ENCODE results near the gene UBE2H.

GRCh38 chr7:129853661-129854268, 99.0 kb downstream of the UBE2H start:
- TF ChIP-seq CTCF (IDR thresholded peaks at IDR 0.05) (no peak), EZH2 (IDR thresholded peaks at IDR 0.05; ENCODE audit: borderline replicate concordance, insufficient read depth, low read depth, low read length, poor library complexity, severe bottlenecking) (no peak)
